Liver (tissue), 3 donors: Measurements from ENCODE around the gene MPC2.

Source experiments
- ATF3 ChIP-seq: IDR thresholded peaks from 2 replicates; pipeline ENCODE4 v1.6.1; 2016; ENCODE audit warnings: antibody characterized with exemption
- CTCF ChIP-seq: fragments of 150-350 bp; IDR thresholded peaks from 2 replicates; pipeline ENCODE4 v1.5.1; 2017; ENCODE audit warnings: improper control_type of control experiment, low read depth, low read length; ENCODE audit not compliant: missing input control
- EGR1 ChIP-seq, 2 donors: IDR thresholded peaks; 2 replicates each; pipeline ENCODE4 v1.6.1; 2016 to 2018; ENCODE audit warnings: antibody characterized with exemption in 2 of 2, low read depth in 2 of 2
- FOXA2 ChIP-seq: IDR thresholded peaks from 2 replicates; pipeline ENCODE4 v1.6.1; 2016; ENCODE audit warnings: antibody characterized with exemption
- GABPA ChIP-seq, 2 donors: IDR thresholded peaks in 1 of 2; conservative IDR thresholded peaks in 1 of 2; 2 replicates each; pipeline ENCODE4 v1.6.1; 2016; ENCODE audit warnings: antibody characterized with exemption in 2 of 2, mild to moderate bottlenecking in 1 of 2, moderate library complexity in 1 of 2
- HNF4G ChIP-seq: IDR thresholded peaks from 2 replicates; pipeline ENCODE4 v1.6.1; 2016; ENCODE audit warnings: antibody characterized with exemption
- JUND ChIP-seq, 2 donors: IDR thresholded peaks; 2 replicates each; pipeline ENCODE4 v1.6.1; 2016; ENCODE audit warnings: antibody characterized with exemption in 2 of 2
- MAX ChIP-seq: IDR thresholded peaks from 2 replicates; pipeline ENCODE4 v1.6.1; 2016; ENCODE audit warnings: antibody characterized with exemption
- RAD21 ChIP-seq, 2 donors: IDR thresholded peaks; 2 replicates each; pipeline ENCODE4 v1.6.1; 2016; ENCODE audit warnings: antibody characterized with exemption in 2 of 2, mild to moderate bottlenecking in 2 of 2
- REST ChIP-seq: IDR thresholded peaks from 2 replicates; pipeline ENCODE4 v1.6.1; 2016; ENCODE audit warnings: antibody characterized with exemption, mild to moderate bottlenecking
- RXRA ChIP-seq, 2 donors: IDR thresholded peaks; 2 replicates each; pipeline ENCODE4 v1.6.1; 2017 to 2018; ENCODE audit warnings: antibody characterized with exemption in 2 of 2, mild to moderate bottlenecking in 1 of 2
- SP1 ChIP-seq: IDR thresholded peaks from 2 replicates; pipeline ENCODE4 v1.6.1; 2018; ENCODE audit warnings: antibody characterized with exemption, mild to moderate bottlenecking
- TAF1 ChIP-seq: conservative IDR thresholded peaks from 2 replicates; pipeline ENCODE4 v1.6.1; 2016; ENCODE audit warnings: antibody characterized with exemption, mild to moderate bottlenecking
- YY1 ChIP-seq: IDR thresholded peaks from 2 replicates; pipeline ENCODE4 v1.6.1; 2016; ENCODE audit warnings: antibody characterized with exemption, mild to moderate bottlenecking
- donor health status: healthy.
- donor health status: healthy.

GRCh38 chr1:167949785-167950184, 12.9 kb upstream of the MPC2 start:
- TF ChIP-seq CTCF = no peak
- TF ChIP-seq TAF1 = no peak
- no peak for TF ChIP-seq YY1
- TF ChIP-seq SP1 = no peak
- no peak for TF ChIP-seq ATF3
- TF ChIP-seq REST = no peak
- no peak for TF ChIP-seq GABPA (IDR thresholded peaks at IDR 0.05 in 1 of 2, conservative IDR thresholded peaks at IDR 0.05 in 1 of 2)
- no peak for TF ChIP-seq FOXA2
- no peak for TF ChIP-seq JUND (IDR thresholded peaks at IDR 0.05)
- no peak for TF ChIP-seq RXRA (IDR thresholded peaks at IDR 0.05)
- TF ChIP-seq EGR1 (IDR thresholded peaks at IDR 0.05; ENCODE audit: low read depth in 2 of 2) = no peak
- TF ChIP-seq MAX = no peak
- TF ChIP-seq HNF4G = no peak
- TF ChIP-seq RAD21 (IDR thresholded peaks at IDR 0.05) = no peak
